ENCODE results near the gene CADM1.

GRCh38 chr11:115144014-115144413, 360.2 kb downstream of the CADM1 start:
- TF ChIP-seq, protein P1, sequence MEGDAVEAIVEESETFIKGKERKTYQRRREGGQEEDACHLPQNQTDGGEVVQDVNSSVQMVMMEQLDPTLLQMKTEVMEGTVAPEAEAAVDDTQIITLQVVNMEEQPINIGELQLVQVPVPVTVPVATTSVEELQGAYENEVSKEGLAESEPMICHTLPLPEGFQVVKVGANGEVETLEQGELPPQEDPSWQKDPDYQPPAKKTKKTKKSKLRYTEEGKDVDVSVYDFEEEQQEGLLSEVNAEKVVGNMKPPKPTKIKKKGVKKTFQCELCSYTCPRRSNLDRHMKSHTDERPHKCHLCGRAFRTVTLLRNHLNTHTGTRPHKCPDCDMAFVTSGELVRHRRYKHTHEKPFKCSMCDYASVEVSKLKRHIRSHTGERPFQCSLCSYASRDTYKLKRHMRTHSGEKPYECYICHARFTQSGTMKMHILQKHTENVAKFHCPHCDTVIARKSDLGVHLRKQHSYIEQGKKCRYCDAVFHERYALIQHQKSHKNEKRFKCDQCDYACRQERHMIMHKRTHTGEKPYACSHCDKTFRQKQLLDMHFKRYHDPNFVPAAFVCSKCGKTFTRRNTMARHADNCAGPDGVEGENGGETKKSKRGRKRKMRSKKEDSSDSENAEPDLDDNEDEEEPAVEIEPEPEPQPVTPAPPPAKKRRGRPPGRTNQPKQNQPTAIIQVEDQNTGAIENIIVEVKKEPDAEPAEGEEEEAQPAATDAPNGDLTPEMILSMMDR (conservative IDR thresholded peaks at IDR 0.05; ENCODE audit: low read depth, low read length), result no peak
- TF ChIP-seq EZH2phosphoT487 (IDR thresholded peaks at IDR 0.05; ENCODE audit: borderline replicate concordance, low read length), result no peak
- TF ChIP-seq EZH2 (IDR thresholded peaks at IDR 0.05; ENCODE audit: low read length, unreplicated experiment), result no peak
